ENCODE data around the gene DIS3L2. TPM values are rescaled to one million over a fixed set of nuclear protein-coding genes. Genes with fewer than 3 reads are reported as not detected.

Gene DIS3L2
- total and polyA plus RNA-seq, 2 of the 8 experiments (the other 6 are each of a cell fraction or from before 2014, with no cell fraction given), result 11.5 to 21.6 TPM

GRCh38 chr2:231926180-231926741, 35.3 kb upstream of the DIS3L2 start, which contains the start of gene NPPC:
TSS of gene NPPC (minus strand) at chr2:231926396. CDS start at chr2:231926249, 147 bp downstream.
- Histone ChIP-seq H3K23me2 (ENCODE audit: low read depth, low read length) (peaks cover 20% of the 10 kb centered on the region), H3K36me3 (ENCODE audit: control insufficient read depth in 2 of 4, insufficient read depth in 4 of 4, low read length in 3 of 4) (no peaks in the 10 kb centered on the region), H3K27ac (ENCODE audit: low read depth, low read length) (no peak within 1 kb of the TSS), H3K56ac (replicated peaks; ENCODE audit: insufficient read length, low read depth, low read length) (no peak within 1 kb of the TSS), H3K23ac (ENCODE audit: insufficient read length) (no peak within 1 kb of the TSS), H3K14ac (ENCODE audit: insufficient read length) (no peak within 1 kb of the TSS), H2BK5ac (ENCODE audit: low read depth, low read length) (peak within 1 kb of the TSS; percentile 44; the same call in 1 of the 2 replicates), H2AFZ (ENCODE audit: low read length) (peak within 1 kb of the TSS; percentile 43; the same call in 1 of the 2 replicates), H4K5ac (ENCODE audit: insufficient read length, low read depth, low read length) (no peak within 1 kb of the TSS), H2BK15ac (ENCODE audit: low read length) (peak within 1 kb of the TSS; percentile 61; the same call in 1 of the 2 replicates), H3K9ac (replicated peaks in 1 of 4; ENCODE audit: extremely low read depth in 1 of 4, low read depth in 3 of 4, low read length in 3 of 4) (no peak within 1 kb of the TSS; a peak in 3 of 7 replicates), H3K27me3 (replicated peaks in 1 of 4; ENCODE audit: control insufficient read depth in 3 of 4, extremely low read depth in 1 of 4, insufficient read depth in 3 of 4, low read length in 3 of 4) (peaks cover 24 to 55% (median 43%) of the 10 kb centered on the region in 4 experiments), H3K4me3 (ENCODE audit: extremely low read depth in 1 of 4, insufficient read depth in 2 of 4, low read depth in 3 of 4, low read length in 4 of 4) (peak within 1 kb of the TSS; percentile 52 to 75 (median 66)), H3K9me3 (ENCODE audit: insufficient read depth in 2 of 2, low read depth in 1 of 2, low read length in 1 of 2) (no peaks in the 10 kb centered on the region), H3K18ac (ENCODE audit: extremely low read depth, low read length) (peak within 1 kb of the TSS; percentile 57; the same call in 1 of the 2 replicates), H2AK5ac (ENCODE audit: low read depth, low read length) (no peak within 1 kb of the TSS), H4K91ac (replicated peaks; ENCODE audit: insufficient read length, low read length) (peak within 1 kb of the TSS; percentile 18), H3K79me2 (ENCODE audit: control insufficient read depth in 1 of 2, insufficient read depth in 2 of 2, low read length in 2 of 2) (no peaks in the 10 kb centered on the region), H4K20me1 (replicated peaks in 1 of 2; ENCODE audit: control insufficient read depth in 1 of 2, insufficient read depth in 2 of 2, low read length in 2 of 2) (peaks cover 0 to 2% of the 10 kb centered on the region in 2 experiments), H3K79me1 (ENCODE audit: low read depth, low read length) (no peaks in the 10 kb centered on the region), H4K8ac (ENCODE audit: extremely low read depth, insufficient read depth, low read length) (peak within 1 kb of the TSS; percentile 74), H3K4ac (replicated peaks; ENCODE audit: insufficient read length, low read depth, low read length) (no peak within 1 kb of the TSS), H2BK12ac (ENCODE audit: low read depth, low read length) (no peak within 1 kb of the TSS), H2BK20ac (ENCODE audit: low read length) (no peak within 1 kb of the TSS; the same call in 1 of the 2 replicates), H3K4me2 (ENCODE audit: insufficient read depth in 1 of 2, low read depth in 2 of 2, low read length in 2 of 2) (peak within 1 kb of the TSS; percentile 80 to 100), H2BK120ac (replicated peaks; ENCODE audit: low read depth, low read length) (no peak within 1 kb of the TSS), H3K4me1 (replicated peaks in 1 of 4; ENCODE audit: control insufficient read depth in 3 of 4, insufficient read depth in 4 of 4, low read length in 3 of 4) (peaks cover 3 to 20% (median 14%) of the 10 kb centered on the region in 4 experiments)
- ChIA-PET CTCF (ENCODE audit: partially characterized antibody) (interaction anchor here (0.8 to 17.2 kb wide), 29 partner anchors 9 to 513 kb away, joined by 3 to 220 read pairs (median 5); no protein-coding TSS in a partner anchor), POLR2A (ENCODE audit: partially characterized antibody) (interaction anchor here (0.6 to 2.5 kb wide), 5 partner anchors 9 to 680 kb away, joined by 3 to 10 read pairs (median 4); no protein-coding TSS in a partner anchor)
- FAIRE-seq, result no peak
- WGBS, 2 experiments (ENCODE audit: extremely low coverage in 1 of 2, insufficient coverage in 1 of 2, insufficient read length in 1 of 2, insufficient replicate concordance in 2 of 2, low coverage in 1 of 2, low lambda C conversion rate in 2 of 2, missing lambda C conversion rate in 1 of 2), result 6% methylated on average over 9 of the region's 54 CpGs; no CpG with 5 or more reads in 1 of the 2 experiments
- peak in 1 of 2 experiments; percentile 84 for DNase-seq (ENCODE audit: low read depth in 1 of 2, low spot score in 2 of 2)
- TF ChIP-seq RFX5 (IDR thresholded peaks at IDR 0.05; ENCODE audit: borderline replicate concordance, low read depth, low read length) (no peak), FOSL1 (IDR thresholded peaks at IDR 0.05; ENCODE audit: insufficient read depth, low read depth, low read length) (no peak), BCL11A (IDR thresholded peaks at IDR 0.05; ENCODE audit: low read depth in 2 of 2, low read length in 2 of 2) (no peak), CREB1 (IDR thresholded peaks at IDR 0.05) (peak; percentile 72), RBBP5 (IDR thresholded peaks at IDR 0.05; ENCODE audit: borderline replicate concordance, low read depth, low read length) (peak; percentile 14; the same call in 1 of the 2 replicates), EGR1 (IDR thresholded peaks at IDR 0.05; ENCODE audit: borderline replicate concordance, low read depth, low read length) (no peak), SP4 (IDR thresholded peaks at IDR 0.05; ENCODE audit: low read length) (no peak), BRCA1 (IDR thresholded peaks at IDR 0.05; ENCODE audit: low read depth, low read length) (no peak), JUN (IDR thresholded peaks at IDR 0.05; ENCODE audit: low read depth, low read length) (no peak), POLR2AphosphoS5 (IDR thresholded peaks at IDR 0.05; ENCODE audit: low read depth, low read length) (peak; percentile 96), MAFK (IDR thresholded peaks at IDR 0.05; ENCODE audit: low read depth, low read length) (no peak), TAF1 (IDR thresholded peaks at IDR 0.05; ENCODE audit: low read depth, low read length) (peak; percentile 76)

Data from H1 (cell line).